Epithelial cell of alveolus of lung (primary cell): ENCODE results near the gene TVP23A. TPM values are rescaled to one million over a fixed set of nuclear protein-coding genes. Genes with fewer than 3 reads are reported as not detected.

Experiments used
- total RNA-seq: library from RNA; depleted of rRNA; stranded (reverse); fragments of >200 nt; gene quantifications from 2 replicates; pipeline ENCODE4 v1.2.1, GENCODE V29; 2015

TVP23A gene
- 1.4 TPM in 1 of 2 replicates, not detected in the other for total RNA-seq

DNA sequence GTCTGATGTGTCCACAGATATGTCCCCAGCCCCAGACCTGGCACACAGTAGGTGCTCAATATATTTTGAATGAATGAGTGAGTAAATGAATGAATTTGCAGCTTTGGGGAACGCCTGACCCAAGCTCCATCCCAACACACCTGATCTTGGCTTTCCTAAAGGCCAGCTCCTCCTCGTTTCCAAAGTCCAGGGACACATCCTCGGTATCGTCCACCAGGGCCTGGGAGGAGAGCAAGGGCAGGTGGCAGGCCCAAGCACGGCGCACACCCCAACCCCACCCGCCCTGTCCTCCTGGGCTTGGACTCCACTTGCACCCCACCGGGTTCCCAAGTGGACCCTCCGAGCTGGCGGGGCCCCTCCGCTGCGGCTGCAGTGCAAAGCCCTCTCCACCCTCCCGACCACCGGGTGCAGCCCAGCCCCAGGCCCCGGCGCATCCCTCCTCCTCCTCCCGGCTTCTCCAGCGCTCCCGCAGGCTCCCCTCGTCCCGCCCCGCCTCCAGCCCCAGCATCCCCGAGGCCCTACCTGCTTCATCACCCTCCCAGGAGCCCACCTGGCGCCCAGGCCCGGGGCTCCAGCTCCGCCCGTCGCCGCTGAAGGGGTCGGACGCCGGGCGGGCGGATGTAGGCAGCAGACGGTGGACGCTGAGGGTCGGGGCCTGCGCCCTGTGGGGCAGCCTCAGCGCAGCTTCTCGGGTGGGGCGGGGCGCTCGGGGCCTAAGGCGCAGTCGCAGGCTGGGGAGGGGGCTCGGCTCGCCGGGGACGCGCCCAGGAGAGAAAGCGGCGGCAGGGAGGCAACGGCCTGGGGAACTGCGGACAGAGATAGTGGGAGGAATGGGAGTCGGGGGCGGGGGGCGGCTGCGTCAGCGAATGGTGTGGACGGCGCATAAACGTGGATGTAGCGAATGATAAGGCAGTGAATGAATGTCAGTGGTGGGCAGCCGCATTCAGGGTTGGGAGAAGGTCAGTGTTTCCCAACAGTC lies at the start of gene TVP23A:
TSS of gene TVP23A (minus strand) at position 832 of the 979 bp plus-strand sequence. CDS start at position 531, 301 bp downstream.

DNA sequence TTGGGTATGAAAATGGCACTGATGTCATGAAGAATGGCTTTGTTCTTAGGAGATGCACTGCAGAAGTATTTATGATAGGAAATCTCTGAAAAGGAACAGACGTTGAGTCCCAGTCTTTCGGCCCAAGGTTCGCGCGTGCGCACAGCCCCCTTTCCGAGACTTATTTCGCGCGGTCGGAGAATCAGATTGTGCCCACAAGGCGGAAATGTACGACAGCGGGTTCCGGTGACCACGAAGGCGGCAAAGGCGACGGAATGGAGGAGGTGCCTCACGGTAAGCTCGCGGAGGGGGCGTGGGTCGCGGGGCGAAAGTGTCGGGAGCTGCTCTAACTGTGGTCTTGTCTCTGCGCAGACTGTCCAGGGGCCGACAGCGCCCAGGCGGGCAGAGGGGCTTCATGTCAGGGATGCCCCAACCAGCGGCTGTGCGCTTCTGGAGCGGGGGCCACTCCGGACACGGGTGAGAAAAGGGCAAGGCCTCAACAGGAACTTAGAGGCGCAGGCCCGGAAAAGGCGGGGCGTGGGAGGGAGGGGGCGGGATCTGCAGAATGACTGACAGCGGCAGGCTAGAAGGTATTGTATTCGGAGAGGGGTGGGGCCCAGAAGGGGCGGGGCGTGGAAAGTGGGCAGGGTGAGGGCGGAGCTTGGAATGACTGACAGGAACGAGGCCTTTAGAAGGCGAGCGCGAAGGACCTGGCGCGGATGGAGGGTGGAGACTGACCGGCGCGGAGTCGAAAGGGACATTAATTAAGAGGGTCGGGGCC lies 74.8 kb downstream of the TVP23A start, which contains the start of gene NUBP1:
TSS of gene NUBP1 (plus strand) at position 233 of the 760 bp plus-strand sequence. CDS start at position 255, 22 bp downstream.

Other genes with a start within 250 kb of the TVP23A start
- gene EMP2, start 238.2 kb downstream of the TVP23A start, total RNA-seq, result 19.8 and 20.4 TPM in 2 replicates
- gene TEKT5, start 123.9 kb downstream of the TVP23A start, total RNA-seq, result not detected in 2 replicates
- gene NUBP1, start 75.0 kb downstream of the TVP23A start, total RNA-seq, result 19.7 and 32.5 TPM in 2 replicates
- under 0.01 TPM in 1 of 2 replicates, not detected in the other for gene CIITA, start 58.4 kb upstream of the TVP23A start, total RNA-seq
- 61.8 and 68.0 TPM in 2 replicates for gene DEXI, start 123.7 kb upstream of the TVP23A start, total RNA-seq
- gene CLEC16A, start 125.8 kb upstream of the TVP23A start, total RNA-seq, result 12.7 and 15.6 TPM in 2 replicates